SK-N-SH (cell line): ENCODE results near the gene DDX1. TPM values are rescaled to one million over a fixed set of nuclear protein-coding genes. Genes with fewer than 3 reads are reported as not detected.

Source experiments
- CTCF ChIA-PET: fragments of 300-600, 350-600 bp; formaldehyde crosslinking; extraction: SDS; loops from one replicate; lab custom pipeline; 2021; lab: Yijun Ruan, JAX
- POLR2A ChIA-PET: fragments of 350-600 bp; sonication (Branson Sonifier 250); formaldehyde crosslinking; extraction: SDS; loops from one replicate; lab custom pipeline; 2020; ENCODE audit warnings: antibody characterized with exemption, inconsistent platforms; lab: Yijun Ruan, JAX
- DNase-seq: peaks from one replicate; pipeline ENCODE4 v3.0.0; 2012
- H2AFZ ChIP-seq: fragments of 200-600 bp; sonication (generic); 2 replicates; pipeline ENCODE4 v1.8.1; 2016; ENCODE audit warnings: antibody characterized with exemption, mild to moderate bottlenecking, low read depth
- H3F3A ChIP-seq: fragments of 200-600 bp; sonication (generic); replicated peaks from 2 replicates; pipeline ENCODE3; 2016; ENCODE audit warnings: antibody characterized with exemption, mild to moderate bottlenecking; ENCODE audit not compliant: insufficient read depth
- H3K27ac ChIP-seq, 2 experiments: fragments of 200-500 bp in 1 of 2; fragments of 200-600 bp in 1 of 2; sonication (Bioruptor generic) in 1 of 2; sonication (generic), shearing (Covaris generic) in 1 of 2; 2 replicates each; pipeline versions ENCODE4 v1.5.1 to v1.6.1; 2014 to 2016; ENCODE audit warnings: low read depth in 2 of 2, inconsistent platforms in 1 of 2, low read length in 1 of 2, mild to moderate bottlenecking in 1 of 2, mixed read lengths in 1 of 2
- H3K27me3 ChIP-seq: fragments of 200-600 bp; sonication (generic), shearing (Covaris generic); 2 replicates; pipeline ENCODE4 v1.6.1; 2016; ENCODE audit warnings: mixed run types; ENCODE audit not compliant: insufficient read depth
- H3K36me3 ChIP-seq, 2 experiments: fragments of 200-500 bp in 1 of 2; fragments of 200-600 bp in 1 of 2; sonication (Bioruptor generic) in 1 of 2; sonication (generic) in 1 of 2; replicated peaks in 1 of 2; 2 replicates each; pipeline versions ENCODE3 to v1.5.1; 2014 to 2016; ENCODE audit warnings: low read length in 1 of 2, mild to moderate bottlenecking in 1 of 2; ENCODE audit not compliant: insufficient read depth in 2 of 2, control insufficient read depth in 1 of 2
- H3K4me1 ChIP-seq, 2 experiments: fragments of 200-500 bp in 1 of 2; fragments of 200-600 bp in 1 of 2; sonication (Bioruptor generic) in 1 of 2; sonication (generic), shearing (Covaris generic) in 1 of 2; 2 replicates each; pipeline versions ENCODE4 v1.5.1 to v1.6.1; 2014 to 2016; ENCODE audit warnings: low read depth in 1 of 2, low read length in 1 of 2, mixed run types in 1 of 2; ENCODE audit not compliant: insufficient read depth in 2 of 2, control insufficient read depth in 1 of 2
- H3K4me2 ChIP-seq: fragments of 200-600 bp; sonication (generic), shearing (Covaris generic); 2 replicates; pipeline ENCODE4 v1.6.1; 2017; ENCODE audit warnings: mixed run types
- H3K4me3 ChIP-seq, 2 experiments: fragments of 200-500 bp in 1 of 2; fragments of 200-600 bp in 1 of 2; sonication (Bioruptor generic) in 1 of 2; sonication (generic), shearing (Covaris generic) in 1 of 2; 2 replicates each; pipeline versions ENCODE4 v1.5.1 to v1.8.1; 2014 to 2016; ENCODE audit warnings: low read depth in 2 of 2, inconsistent platforms in 1 of 2, low read length in 1 of 2, mild to moderate bottlenecking in 1 of 2, mixed read lengths in 1 of 2, moderate library complexity in 1 of 2
- H3K79me2 ChIP-seq: fragments of 200-600 bp; sonication (generic); 2 replicates; pipeline ENCODE4 v1.8.1; 2017; ENCODE audit warnings: mild to moderate bottlenecking; ENCODE audit not compliant: insufficient read depth
- H3K9ac ChIP-seq: fragments of 200-600 bp; sonication (generic); 2 replicates; pipeline ENCODE4 v1.6.1; 2017; ENCODE audit warnings: mixed run types
- H3K9me2 ChIP-seq: fragments of 200-600 bp; sonication (generic); 2 replicates; pipeline ENCODE4 v1.6.1; 2017; ENCODE audit warnings: mixed run types
- H3K9me3 ChIP-seq: fragments of 200-600 bp; sonication (generic); 2 replicates; pipeline ENCODE4 v1.6.1; 2017; ENCODE audit warnings: mixed run types, mild to moderate bottlenecking, moderate library complexity
- H4K20me1 ChIP-seq: fragments of 200-600 bp; sonication (generic); 2 replicates; pipeline ENCODE4 v1.6.1; 2017; ENCODE audit warnings: mild to moderate bottlenecking, mixed run types; ENCODE audit not compliant: insufficient read depth
- CHD2 ChIP-seq: fragments of 150-350 bp; IDR thresholded peaks from 2 replicates; pipeline ENCODE4 v1.6.1; 2018; ENCODE audit warnings: low read length; ENCODE audit not compliant: partially characterized antibody
- CTCF ChIP-seq: fragments of 200-600 bp; sonication (generic); IDR thresholded peaks from 2 replicates; pipeline ENCODE4 v1.6.1; 2017; ENCODE audit warnings: antibody characterized with exemption, mild to moderate bottlenecking, moderate library complexity
- EP300 ChIP-seq, 2 experiments: IDR thresholded peaks; 2 replicates each; pipeline versions ENCODE4 v1.4.0 to v1.6.1; 2012; ENCODE audit warnings: borderline replicate concordance in 1 of 2, low read depth in 1 of 2, low read length in 1 of 2
- GATA2 ChIP-seq: sonication (generic); formaldehyde crosslinking; IDR thresholded peaks from 2 replicates; pipeline ENCODE4 v1.5.0; 2020; ENCODE audit warnings: mild to moderate bottlenecking, missing genetic modification reagents
- JUND ChIP-seq: IDR thresholded peaks from 2 replicates; pipeline ENCODE4 v1.4.0; 2012
- NRF1 ChIP-seq: IDR thresholded peaks from 2 replicates; pipeline ENCODE4 v1.6.1; 2012; ENCODE audit warnings: low read depth, mild to moderate bottlenecking, low read length
- RAD21 ChIP-seq: IDR thresholded peaks from 2 replicates; pipeline ENCODE4 v1.6.1; 2012; ENCODE audit warnings: mild to moderate bottlenecking, low read length
- RCOR1 ChIP-seq: fragments of 150-350 bp; IDR thresholded peaks from 2 replicates; pipeline ENCODE4 v1.6.1; 2017; ENCODE audit warnings: antibody characterized with exemption, low read length
- SIN3A ChIP-seq: IDR thresholded peaks from 2 replicates; pipeline ENCODE4 v1.6.1; 2012; ENCODE audit warnings: low read depth, mild to moderate bottlenecking, low read length, moderate library complexity, borderline replicate concordance
- SMC3 ChIP-seq: IDR thresholded peaks from 2 replicates; pipeline ENCODE4 v1.6.1; 2012; ENCODE audit warnings: low read depth, low read length, improper control_type of control experiment
- YY1 ChIP-seq: IDR thresholded peaks from 2 replicates; pipeline ENCODE4 v1.4.0; 2012; ENCODE audit warnings: low read depth, mild to moderate bottlenecking
- ZBTB33 ChIP-seq: IDR thresholded peaks from 2 replicates; pipeline ENCODE4 v1.4.0; 2012; ENCODE audit warnings: low read depth, borderline replicate concordance
- WGBS: methylation state at CpG from one replicate; pipeline ENCODE4 v1.1.6; 2017; ENCODE audit warnings: low lambda C conversion rate; 5-methylcytosine and 5-hydroxymethylcytosine counted together
- polyA plus RNA-seq, 3 experiments: library from polyadenylated mRNA; depleted of rRNA; stranded (reverse); fragments of >200 nt; gene quantifications; 2 replicates each; pipeline ENCODE4 v1.2.3, GENCODE V29; 2012

The DDX1 gene
- polyA plus RNA-seq, 1 of the 3 experiments (the other 2 are of a cell fraction), result 54.5 TPM

- DNase-seq, result no peak
- H3K36me3 ChIP-seq, result peaks cover 10% of the 10 kb centered on the region in 2 experiments
- POLR2A ChIA-PET, result interaction anchor here (1.4 kb wide), 1 partner anchor 14 kb away, joined by 3 read pairs; the partner anchor contains the start of gene NBAS
Observed at GRCh38 chr2:15546297-15547098, 45.2 kb upstream of the DDX1 start.

GRCh38 chr2:15547115-15547876 lies 44.4 kb upstream of the DDX1 start:
- DNase-seq, result peak; percentile 32
- H3K9ac ChIP-seq, result no peak overlapping the region
- no peak overlapping the region for H3K4me2 ChIP-seq
- 77% methylated on average over 4 of the region's 4 CpGs for WGBS
- H3K27ac ChIP-seq, result peak overlapping the region in 1 of 2 experiments; percentile 66; a peak in 2 of 4 replicates
- ChIA-PET CTCF (interaction anchor here (0.6 to 2.9 kb wide), 24 partner anchors 8 to 1081 kb away, joined by 3 to 36 read pairs (median 4); partner anchors contain the start of gene NBAS), POLR2A (interaction anchor here (1.4 kb wide), 1 partner anchor 13 kb away, joined by 3 read pairs; the partner anchor contains the start of gene NBAS)
- H3K79me2 ChIP-seq, result no peaks in the 10 kb centered on the region
- H3K4me1 ChIP-seq, result peaks cover 0 to 14% of the 10 kb centered on the region in 2 experiments; a peak in 2 of 4 replicates
- no peaks in the 10 kb centered on the region for H3K27me3 ChIP-seq
- H3K9me3 ChIP-seq, result no peaks in the 10 kb centered on the region
- no peaks in the 10 kb centered on the region for H3K9me2 ChIP-seq
- no peaks in the 10 kb centered on the region for H4K20me1 ChIP-seq
- H2AFZ ChIP-seq, result no peak overlapping the region
- H3K4me3 ChIP-seq, result no peak overlapping the region
- H3K36me3 ChIP-seq, result peaks cover 10 to 17% of the 10 kb centered on the region in 2 experiments
- H3F3A ChIP-seq, result no peaks in the 10 kb centered on the region
- TF ChIP-seq GATA2 (CRISPR knock-in tag), result peak; percentile 84
- no peak for TF ChIP-seq YY1
- TF ChIP-seq ZBTB33, result no peak
- no peak for TF ChIP-seq NRF1
- TF ChIP-seq CTCF, result no peak
- TF ChIP-seq RCOR1, result peak; percentile 64; the same call in 1 of the 2 replicates
- peak; percentile 45 for TF ChIP-seq CHD2
- no peak for TF ChIP-seq SIN3A
- peak in 1 of 2 experiments; percentile 80; a peak in 1 of 4 replicates for TF ChIP-seq EP300 (IDR thresholded peaks at IDR 0.05; ENCODE audit: borderline replicate concordance in 1 of 2, low read depth in 1 of 2, low read length in 1 of 2)
- TF ChIP-seq SMC3, result no peak

More at GRCh38 chr2:15546297-15547098, 45.2 kb upstream of the DDX1 start:
- Histone ChIP-seq H3K9ac (no peak overlapping the region), H3K4me2 (no peak overlapping the region), H3K4me3 (no peak overlapping the region), H3K4me1 (peaks cover 0 to 14% of the 10 kb centered on the region in 2 experiments; a peak in 2 of 4 replicates), H3K79me2 (no peaks in the 10 kb centered on the region), H3K9me2 (no peaks in the 10 kb centered on the region), H2AFZ (no peak overlapping the region), H3F3A (no peaks in the 10 kb centered on the region), H4K20me1 (no peaks in the 10 kb centered on the region), H3K27ac (peak overlapping the region in 1 of 2 experiments; percentile 66; a peak in 2 of 4 replicates), H3K27me3 (no peaks in the 10 kb centered on the region), H3K9me3 (no peaks in the 10 kb centered on the region)
- CTCF ChIA-PET, result interaction anchor here (0.6 to 2.9 kb wide), 33 partner anchors 7 to 1081 kb away, joined by 3 to 36 read pairs (median 4); partner anchors contain the start of gene NBAS
- 83% methylated on average over 11 of the region's 11 CpGs for WGBS
- TF ChIP-seq JUND (no peak), RAD21 (no peak), CHD2 (no peak), CTCF (peak; percentile 55), SIN3A (0 out of 2 replicates have a peak, but pooled peaks have one; percentile 29)
